Tracheal epithelial cell (primary cell): ENCODE measurements around the gene PRCP. TPM values are rescaled to one million over a fixed set of nuclear protein-coding genes. Genes with fewer than 3 reads are reported as not detected.

Experiments
- total RNA-seq: library from RNA; depleted of rRNA; stranded (reverse); fragments of >200 nt; gene quantifications from 2 replicates; pipeline ENCODE4 v1.2.1, GENCODE V29; 2014

The PRCP gene
- 14.1 and 24.3 TPM in 2 replicates for total RNA-seq

DNA sequence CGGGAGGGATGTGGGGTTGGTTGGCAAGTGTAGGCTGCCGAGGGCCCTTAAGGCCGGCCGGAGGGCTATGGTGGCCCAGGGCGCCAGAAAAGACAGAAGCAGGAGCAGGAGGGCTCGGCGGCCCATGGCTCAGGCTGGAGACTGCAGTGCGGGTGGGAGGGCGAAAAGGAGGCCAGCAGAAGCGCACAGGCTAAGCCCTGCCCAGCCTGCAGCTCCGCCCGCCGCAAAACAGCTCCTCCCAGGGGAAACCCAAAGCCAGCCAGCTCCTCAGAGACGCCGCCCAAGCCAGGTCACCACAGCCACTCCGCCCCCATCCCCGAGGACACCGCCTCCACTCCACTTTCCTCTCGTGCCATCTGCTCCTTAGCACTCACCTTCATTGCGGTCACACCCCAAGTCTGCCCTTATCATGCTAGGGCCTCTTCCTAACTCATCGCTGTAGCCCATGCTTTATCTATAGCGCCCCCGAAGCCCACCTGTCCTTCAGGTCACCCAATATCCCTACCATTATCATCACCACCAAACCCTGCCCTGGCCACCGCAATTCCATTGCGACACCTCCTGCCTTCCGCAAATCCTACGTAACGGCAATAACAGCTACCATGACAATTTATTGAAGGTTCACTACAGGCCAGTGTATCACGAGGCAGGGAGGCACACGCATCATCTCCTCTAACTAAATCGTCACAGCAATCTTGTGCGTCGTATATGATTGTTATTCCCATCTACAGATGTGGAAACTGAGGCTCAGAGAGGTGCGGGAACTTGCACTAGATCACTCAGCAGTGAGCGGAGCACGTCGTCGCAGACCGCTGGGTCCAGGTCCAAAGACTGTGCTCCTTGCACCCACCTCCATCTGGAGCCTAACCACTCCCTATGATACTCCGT lies at the start of gene PRCP:
PRCP (minus strand) TSS at position 154 of the 888 bp plus-strand sequence; CDS start at position 126, 28 bp downstream.

DNA sequence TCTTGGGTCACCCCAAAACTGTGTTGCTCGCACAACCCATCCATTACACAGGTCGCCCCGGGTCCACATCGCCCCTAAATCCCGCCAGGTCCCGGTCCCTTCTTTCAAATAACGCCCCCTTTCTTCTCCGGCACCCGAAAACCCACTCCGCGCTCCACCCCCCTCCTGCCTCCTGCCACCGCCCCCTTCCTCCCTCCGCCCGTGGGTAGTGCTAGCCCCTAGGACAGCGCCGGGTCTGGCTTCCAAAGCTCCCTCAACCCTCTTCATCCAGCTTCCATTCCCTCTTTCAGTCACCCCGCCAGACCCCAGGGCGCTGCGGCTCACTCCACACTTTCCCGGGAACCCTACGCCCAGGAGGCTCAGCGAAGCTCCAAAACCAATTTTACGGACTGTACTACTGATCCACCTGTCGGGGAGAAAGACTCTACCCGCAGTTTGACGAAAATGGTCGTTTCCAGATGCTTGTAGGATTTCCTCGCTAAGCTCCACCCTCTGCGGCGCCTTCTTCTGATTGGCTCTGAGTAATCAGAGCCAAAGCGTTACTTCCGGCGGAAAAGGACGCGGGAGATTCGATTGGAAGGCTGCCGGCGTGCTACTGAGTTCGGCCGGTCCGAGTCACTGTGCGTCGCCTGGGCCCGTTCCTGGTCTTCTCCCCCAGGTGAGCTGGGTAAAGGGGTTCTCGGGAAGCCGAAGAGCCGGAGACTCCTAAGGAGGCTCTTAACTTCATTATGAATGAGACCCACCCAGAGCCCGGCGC lies 1.1 kb upstream of the PRCP start, which contains the start of gene DDIAS:
DDIAS (plus strand) TSS at position 572 of the 757 bp plus-strand sequence. CDS start 13,003 bp downstream, outside the sequence.

Other genes with a start within 250 kb of the PRCP start
- gene FAM181B, start 166.6 kb downstream of the PRCP start, total RNA-seq: 3.2 and 3.6 TPM in 2 replicates
- under 0.01 and 1.4 TPM in 2 replicates for gene DDIAS, start 1.3 kb upstream of the PRCP start, total RNA-seq
- gene RAB30, start 171.5 kb upstream of the PRCP start, total RNA-seq: 2.9 and 4.7 TPM in 2 replicates